GM18526 (cell line): ENCODE measurements around the gene KCNAB2.

Experiments
- POLR2A ChIP-seq: IDR thresholded peaks from 3 replicates; pipeline ENCODE4 v1.6.1; 2011; ENCODE audit not compliant: insufficient read length; ENCODE audit errors: extremely low read depth

Gene KCNAB2

DNA sequence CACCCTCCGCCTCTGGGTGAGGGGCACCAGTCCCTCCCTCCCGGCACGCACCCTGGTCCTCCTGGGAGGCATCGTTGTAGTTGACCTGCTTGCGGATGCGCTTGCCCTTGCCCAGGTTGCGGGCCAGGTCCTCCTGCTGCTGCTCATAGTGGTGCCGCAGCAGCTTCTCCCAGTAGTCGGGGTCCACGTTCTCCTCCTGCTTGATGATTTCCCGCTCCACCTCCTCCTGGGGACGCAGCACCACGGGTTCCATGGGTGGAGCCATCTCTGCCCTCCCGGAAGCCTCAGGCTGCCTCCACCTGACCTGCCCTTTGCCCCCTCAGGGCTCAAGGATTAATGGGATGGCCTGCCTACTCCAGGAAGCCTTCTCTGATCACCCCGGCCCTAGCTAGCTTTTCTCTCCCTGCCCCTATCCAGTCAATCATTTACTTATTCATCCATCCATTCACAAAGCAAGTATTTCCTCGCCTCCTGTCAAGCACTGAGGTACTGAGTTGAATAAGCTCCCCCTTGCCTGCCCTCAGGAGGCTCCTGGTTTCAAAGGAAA lies 80.9 kb downstream of the KCNAB2 start:
- no peak for TF ChIP-seq POLR2A

DNA sequence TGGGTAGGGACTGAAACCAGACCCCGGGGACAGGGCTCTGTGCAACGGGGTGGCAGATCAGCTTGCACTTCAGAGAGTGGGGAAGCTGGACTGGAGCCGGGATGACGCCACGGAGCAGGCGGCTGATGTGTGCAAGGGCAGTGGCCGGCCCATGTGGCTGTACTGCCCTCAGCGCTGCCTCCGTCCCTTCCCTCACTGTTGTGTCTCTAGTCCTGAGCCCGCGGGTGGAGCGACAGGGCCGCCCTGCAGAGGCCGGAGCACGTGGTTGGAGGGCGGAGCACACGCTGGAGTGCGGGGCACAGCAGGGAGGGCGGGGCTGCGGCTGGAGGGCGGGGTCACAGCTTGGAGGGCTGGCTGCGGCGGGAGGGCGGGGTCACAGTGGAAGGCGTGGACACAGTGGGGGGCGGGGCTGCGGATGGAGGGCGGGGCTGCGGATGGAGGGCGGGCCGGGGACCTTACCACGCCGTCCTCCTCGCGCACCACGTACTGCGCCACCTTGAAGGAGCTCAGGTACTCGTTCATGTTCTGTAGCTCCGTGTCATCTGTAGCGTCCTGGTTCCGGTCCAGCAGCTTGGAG lies 82.0 kb downstream of the KCNAB2 start:
- no peak for TF ChIP-seq POLR2A

- no peak for TF ChIP-seq POLR2A
Measured at GRCh38 chr1:6128276-6129081, 82.8 kb downstream of the KCNAB2 start.

GRCh38 chr1:6129313-6129712 lies 83.6 kb downstream of the KCNAB2 start:
- TF ChIP-seq POLR2A = no peak

- TF ChIP-seq POLR2A = no peak
Measured at GRCh38 chr1:6130036-6130435, 84.3 kb downstream of the KCNAB2 start.

DNA sequence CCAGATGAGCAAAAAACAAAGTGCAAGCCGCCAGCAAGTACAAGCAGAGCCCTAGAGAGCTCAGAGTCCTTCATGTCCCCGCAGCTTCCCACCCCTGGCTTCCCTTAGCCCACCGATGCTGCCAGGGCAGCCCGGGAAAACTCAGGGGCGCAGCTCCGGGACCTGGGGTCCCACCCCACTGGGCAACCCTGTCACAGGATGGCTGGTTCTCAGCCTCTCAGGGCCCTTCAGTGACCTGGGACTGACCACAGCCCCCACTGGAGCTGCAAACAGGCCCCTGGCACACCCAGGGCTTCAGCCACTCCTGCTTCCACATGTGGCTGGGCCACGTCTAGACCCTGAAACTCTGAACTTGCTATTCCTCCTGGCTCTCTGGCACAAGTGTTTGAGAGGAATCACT lies 84.9 kb downstream of the KCNAB2 start:
- no peak for TF ChIP-seq POLR2A

DNA sequence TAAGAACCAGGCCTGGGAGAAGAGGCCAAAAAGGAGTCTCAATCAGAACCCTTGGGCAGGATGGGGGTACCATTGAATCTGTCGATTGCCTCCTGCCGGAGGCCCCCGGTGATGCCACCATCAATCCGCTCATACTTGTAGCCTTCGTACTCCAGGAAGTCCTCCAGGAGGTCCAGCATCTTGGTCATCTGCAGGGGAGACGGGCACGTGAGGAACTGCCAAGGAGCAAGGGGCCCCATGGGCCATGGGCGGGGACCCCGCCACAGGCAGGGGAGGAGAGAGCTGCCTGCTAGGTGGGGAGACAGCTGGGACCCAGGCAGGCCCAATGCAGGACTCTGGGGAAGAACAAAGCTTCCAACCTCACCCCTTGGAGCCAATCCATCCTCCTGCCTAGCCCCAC lies 85.9 kb downstream of the KCNAB2 start:
- TF ChIP-seq POLR2A = no peak

DNA sequence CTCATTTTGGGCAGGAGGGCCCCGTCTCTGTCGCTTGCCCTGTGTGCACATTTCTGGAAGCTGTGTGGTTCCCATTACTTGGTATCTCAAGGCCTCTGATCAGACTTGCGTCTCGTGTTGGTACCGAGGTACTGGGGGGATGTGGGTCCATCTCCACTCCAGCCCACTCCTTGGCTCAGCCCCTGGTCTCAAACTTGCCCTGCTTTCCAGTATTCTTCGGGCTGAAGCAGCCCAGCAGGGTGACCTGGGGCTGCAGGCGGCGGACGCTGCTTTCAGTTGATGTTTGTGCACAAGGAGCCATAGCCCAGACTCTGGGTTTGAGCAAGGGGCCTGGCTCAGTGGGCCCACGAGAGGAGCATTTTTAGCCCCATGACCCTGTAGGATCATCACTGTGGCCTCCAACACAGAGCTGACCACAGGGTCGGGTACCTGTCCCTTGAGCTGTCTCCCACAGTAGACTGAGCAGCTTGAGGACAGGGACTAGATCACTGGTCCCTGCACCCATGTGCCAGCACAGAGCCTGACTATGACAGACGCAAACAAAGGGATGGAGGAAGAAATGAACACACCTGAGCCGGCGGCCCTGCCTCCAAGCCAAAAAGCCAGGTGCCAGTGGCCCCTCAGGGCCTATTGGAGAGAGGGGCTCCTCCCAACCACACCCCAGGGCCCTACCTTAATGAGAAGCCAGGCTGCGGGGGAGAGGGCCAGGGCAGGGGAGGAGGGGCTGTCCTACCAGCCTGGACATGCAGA lies 87.6 kb downstream of the KCNAB2 start:
- TF ChIP-seq POLR2A = no peak

- TF ChIP-seq POLR2A = no peak
Measured at GRCh38 chr1:6134206-6134605, 88.5 kb downstream of the KCNAB2 start.

DNA sequence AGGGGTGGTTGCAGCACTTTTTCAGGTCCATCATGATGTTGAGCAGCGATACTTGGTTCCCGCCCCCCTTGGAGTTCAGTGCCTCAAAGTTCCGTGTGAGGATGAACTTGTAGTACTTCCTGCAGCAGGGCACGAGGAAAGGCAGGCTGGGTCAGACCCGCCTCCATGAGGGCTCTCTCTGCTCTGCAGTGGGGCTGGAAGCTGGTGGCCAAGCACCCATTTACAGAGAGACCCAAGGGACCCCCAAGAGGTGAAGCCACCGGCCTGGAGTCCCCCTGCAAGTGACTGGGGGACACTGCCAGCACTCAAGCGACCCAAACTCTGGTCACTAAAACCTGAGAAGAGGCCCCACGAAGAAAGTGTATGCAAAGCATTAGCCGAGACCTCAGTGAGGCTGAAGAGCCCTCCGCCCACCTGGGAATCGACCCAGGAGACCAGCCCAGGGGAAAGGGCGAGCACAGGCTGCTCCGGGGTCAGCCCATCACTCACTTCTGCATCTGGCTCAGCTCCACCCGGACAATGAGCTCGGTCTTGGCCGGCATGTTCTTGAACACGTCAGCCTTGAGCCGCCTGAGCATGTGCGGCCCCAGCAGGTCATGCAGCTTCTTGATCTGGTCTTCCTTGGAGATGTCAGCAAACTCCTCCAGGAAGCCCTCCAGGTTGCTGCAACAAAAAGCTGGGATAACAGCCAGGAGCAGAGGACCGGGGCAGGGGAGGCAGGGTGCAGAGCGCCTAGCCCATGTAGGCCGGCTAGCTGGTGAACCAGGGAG lies 89.2 kb downstream of the KCNAB2 start:
- no peak for TF ChIP-seq POLR2A

DNA sequence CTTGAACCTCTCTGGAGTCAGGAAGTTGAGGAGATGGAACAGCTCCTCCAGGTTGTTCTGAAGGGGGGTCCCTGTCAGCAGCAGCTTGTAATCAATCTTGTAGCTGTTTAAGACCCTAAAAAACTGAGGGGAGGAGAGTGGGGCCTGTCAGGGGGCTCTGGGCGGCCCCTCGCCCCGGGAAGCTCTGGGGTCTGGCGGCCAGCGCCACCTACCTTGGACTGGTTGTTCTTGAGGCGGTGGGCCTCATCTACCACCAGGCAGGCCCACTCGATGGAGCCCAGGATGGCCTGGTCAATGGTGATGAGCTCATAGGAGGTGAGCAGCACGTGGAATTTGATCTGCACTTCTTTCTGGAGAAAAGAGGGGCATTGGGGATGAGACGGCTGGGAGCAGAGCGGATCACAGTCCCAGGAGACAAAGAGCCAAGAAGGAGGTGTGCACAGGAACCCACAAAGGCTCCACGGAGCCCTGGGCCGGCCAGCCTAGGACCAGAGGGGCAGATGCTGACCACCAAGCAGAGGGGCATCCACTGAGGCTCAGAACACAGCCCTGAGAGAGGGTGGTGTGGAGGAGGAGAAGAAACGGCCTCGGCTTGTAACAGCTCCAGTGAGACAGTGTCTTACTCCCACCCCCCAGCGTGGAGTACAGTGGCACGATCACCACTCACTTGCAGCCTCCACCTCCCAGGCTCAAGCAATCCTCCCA lies 91.0 kb downstream of the KCNAB2 start:
- no peak for TF ChIP-seq POLR2A

- TF ChIP-seq POLR2A = no peak
Measured at GRCh38 chr1:6137758-6138157, 92.1 kb downstream of the KCNAB2 start.

GRCh38 chr1:6140413-6140812 lies 94.7 kb downstream of the KCNAB2 start:
- TF ChIP-seq POLR2A = no peak

DNA sequence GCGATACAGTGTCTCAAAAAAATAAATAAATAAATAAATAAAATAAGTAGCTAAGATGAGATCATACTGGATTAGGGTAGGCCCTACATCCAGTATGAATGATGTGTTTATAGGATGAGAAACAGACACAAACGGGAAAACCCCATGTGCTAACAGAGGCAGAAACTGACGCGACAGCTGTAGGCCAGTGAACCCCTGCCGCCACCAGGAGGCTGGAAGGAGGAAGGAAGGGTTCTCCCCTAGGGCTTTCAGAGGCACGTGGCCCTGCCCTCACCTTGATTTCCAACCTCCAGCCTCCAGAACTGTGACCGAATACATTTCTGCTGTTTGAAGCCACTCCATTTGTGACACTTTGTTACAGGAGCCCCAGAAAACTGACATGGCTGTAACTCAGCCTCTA lies 95.9 kb downstream of the KCNAB2 start:
- no peak for TF ChIP-seq POLR2A
